Nephron progenitor cell (in vitro differentiated cells): ENCODE data around the gene FBXO30.

Experiments
- DNase-seq: peaks from one replicate; pipeline ENCODE4 v3.0.0; 2021
- H3K27ac Mint-ChIP-seq: 2 replicates; pipeline ENCODE4 v1.8.0; 2021; ENCODE audit warnings: mild to moderate bottlenecking, moderate library complexity, mixed read lengths
- H3K27me3 Mint-ChIP-seq: 2 replicates; pipeline ENCODE4 v1.8.0; 2021; ENCODE audit warnings: mild to moderate bottlenecking, low read depth, mixed read lengths; ENCODE audit not compliant: poor library complexity
- H3K36me3 Mint-ChIP-seq: 2 replicates; pipeline ENCODE4 v1.8.0; 2021; ENCODE audit warnings: low read depth, mixed read lengths
- H3K4me1 Mint-ChIP-seq: 2 replicates; pipeline ENCODE4 v1.8.0; 2021; ENCODE audit warnings: mixed read lengths
- H3K4me3 Mint-ChIP-seq: 2 replicates; pipeline ENCODE4 v1.8.0; 2021; ENCODE audit warnings: mild to moderate bottlenecking, moderate library complexity, mixed read lengths
- H3K9me3 Mint-ChIP-seq: 2 replicates; pipeline ENCODE4 v1.8.0; 2021; ENCODE audit warnings: mild to moderate bottlenecking, moderate library complexity, mixed read lengths
- TF ChIP-seq, protein P1 (sequence below): fragments of 200-600 bp; sonication (generic); IDR thresholded peaks from 2 replicates; pipeline ENCODE4 v1.5.0; 2021; ENCODE audit warnings: antibody characterized with exemption

The FBXO30 gene

DNA sequence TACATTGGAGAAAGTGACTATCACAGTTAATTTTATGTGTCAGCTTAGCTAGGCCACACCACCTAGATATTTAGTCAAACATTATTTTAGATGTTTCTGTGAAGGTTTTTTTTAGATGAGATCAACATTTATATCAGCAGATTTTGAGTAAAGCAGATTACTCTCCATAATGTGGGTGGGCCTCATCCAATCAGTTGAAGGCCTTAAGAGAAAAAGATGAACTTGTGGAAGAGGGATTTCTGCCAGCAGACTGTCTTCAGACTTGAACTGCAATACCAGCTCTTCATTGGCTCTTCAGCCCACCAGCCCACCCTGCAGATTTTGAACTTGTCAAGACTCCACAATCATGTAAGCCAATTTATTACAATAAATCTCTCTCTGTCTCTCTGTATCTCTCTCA, 25.1 kb upstream of the FBXO30 start:
- Mint-ChIP-seq H3K27ac (no peak overlapping the region), H3K9me3 (no peaks in the 10 kb centered on the region), H3K4me1 (peaks cover 6% of the 10 kb centered on the region), H3K4me3 (no peak overlapping the region), H3K27me3 (peaks cover 3% of the 10 kb centered on the region), H3K36me3 (no peaks in the 10 kb centered on the region)
- no peak for DNase-seq
- TF ChIP-seq, protein P1, sequence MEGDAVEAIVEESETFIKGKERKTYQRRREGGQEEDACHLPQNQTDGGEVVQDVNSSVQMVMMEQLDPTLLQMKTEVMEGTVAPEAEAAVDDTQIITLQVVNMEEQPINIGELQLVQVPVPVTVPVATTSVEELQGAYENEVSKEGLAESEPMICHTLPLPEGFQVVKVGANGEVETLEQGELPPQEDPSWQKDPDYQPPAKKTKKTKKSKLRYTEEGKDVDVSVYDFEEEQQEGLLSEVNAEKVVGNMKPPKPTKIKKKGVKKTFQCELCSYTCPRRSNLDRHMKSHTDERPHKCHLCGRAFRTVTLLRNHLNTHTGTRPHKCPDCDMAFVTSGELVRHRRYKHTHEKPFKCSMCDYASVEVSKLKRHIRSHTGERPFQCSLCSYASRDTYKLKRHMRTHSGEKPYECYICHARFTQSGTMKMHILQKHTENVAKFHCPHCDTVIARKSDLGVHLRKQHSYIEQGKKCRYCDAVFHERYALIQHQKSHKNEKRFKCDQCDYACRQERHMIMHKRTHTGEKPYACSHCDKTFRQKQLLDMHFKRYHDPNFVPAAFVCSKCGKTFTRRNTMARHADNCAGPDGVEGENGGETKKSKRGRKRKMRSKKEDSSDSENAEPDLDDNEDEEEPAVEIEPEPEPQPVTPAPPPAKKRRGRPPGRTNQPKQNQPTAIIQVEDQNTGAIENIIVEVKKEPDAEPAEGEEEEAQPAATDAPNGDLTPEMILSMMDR, result no peak

DNA sequence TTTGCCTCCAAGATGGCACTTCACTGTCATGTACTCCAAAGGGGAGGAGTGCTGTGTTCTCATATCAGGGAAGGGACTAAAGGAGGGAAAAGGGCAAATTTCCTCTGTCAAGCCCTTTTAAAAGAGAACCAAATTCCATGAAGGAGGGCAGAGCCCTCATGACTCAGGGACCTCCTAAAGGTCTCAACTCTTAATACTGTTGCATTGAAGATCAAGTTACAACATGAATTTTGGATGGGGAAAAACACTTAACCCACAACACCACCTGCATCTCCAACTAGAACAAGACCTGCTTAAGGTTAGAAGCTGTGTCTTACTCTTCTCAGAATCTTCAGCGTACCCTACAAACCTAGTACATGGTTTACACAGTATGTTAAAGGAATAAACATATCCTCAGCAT, 23.7 kb upstream of the FBXO30 start:
- Mint-ChIP-seq H3K4me1 (peaks cover 6% of the 10 kb centered on the region), H3K27me3 (peaks cover 3% of the 10 kb centered on the region), H3K4me3 (no peak overlapping the region), H3K27ac (no peak overlapping the region), H3K9me3 (no peaks in the 10 kb centered on the region), H3K36me3 (no peaks in the 10 kb centered on the region)
- DNase-seq, result no peak
- TF ChIP-seq, protein P1, result no peak

DNA sequence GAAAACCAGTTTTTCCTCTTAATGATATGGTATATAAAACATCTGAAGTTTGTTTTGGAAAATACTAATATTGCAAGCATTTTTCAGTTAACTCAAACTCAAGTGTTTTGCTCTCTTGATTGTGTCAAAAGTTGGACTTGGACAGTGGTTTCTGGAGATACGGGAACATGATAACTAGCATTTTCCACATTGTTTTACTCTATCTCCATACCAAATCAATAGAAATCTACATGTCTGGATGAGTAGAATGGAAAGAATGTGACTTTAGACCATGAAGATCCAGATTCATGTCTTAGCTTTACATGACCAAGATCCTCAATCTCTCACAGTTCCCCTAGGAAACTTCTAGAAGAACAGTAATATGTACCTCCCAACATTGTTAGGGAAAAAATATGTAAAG, 22.2 kb upstream of the FBXO30 start:
- no peaks in the 10 kb centered on the region for H3K9me3 Mint-ChIP-seq
- no peak overlapping the region for H3K27ac Mint-ChIP-seq
- peaks cover 3% of the 10 kb centered on the region for H3K27me3 Mint-ChIP-seq
- H3K36me3 Mint-ChIP-seq, result no peaks in the 10 kb centered on the region
- TF ChIP-seq, protein P1, result no peak
- H3K4me1 Mint-ChIP-seq, result peaks cover 6% of the 10 kb centered on the region
- no peak for DNase-seq
- no peak overlapping the region for H3K4me3 Mint-ChIP-seq

DNA sequence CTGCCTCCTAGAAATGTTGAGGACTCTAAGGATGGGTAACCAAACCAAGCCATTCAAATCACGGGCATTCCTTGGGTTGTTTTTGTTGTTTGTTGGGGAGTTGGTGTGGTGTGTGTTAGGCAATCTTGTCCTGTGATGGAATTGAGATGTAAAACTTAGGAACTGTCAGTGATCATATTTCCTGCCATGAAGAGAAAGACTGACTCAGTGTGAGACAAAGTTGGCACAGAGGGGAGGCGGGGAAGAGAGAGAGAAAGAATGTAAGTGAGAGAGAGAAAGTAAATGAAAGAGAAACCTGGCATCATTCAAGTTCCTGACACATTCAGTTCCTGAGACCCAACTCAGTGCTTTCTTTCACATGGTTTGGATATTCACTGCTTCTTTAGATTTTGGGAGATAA, 21.6 kb upstream of the FBXO30 start:
- no peak overlapping the region for H3K27ac Mint-ChIP-seq
- TF ChIP-seq, protein P1, result no peak

DNA sequence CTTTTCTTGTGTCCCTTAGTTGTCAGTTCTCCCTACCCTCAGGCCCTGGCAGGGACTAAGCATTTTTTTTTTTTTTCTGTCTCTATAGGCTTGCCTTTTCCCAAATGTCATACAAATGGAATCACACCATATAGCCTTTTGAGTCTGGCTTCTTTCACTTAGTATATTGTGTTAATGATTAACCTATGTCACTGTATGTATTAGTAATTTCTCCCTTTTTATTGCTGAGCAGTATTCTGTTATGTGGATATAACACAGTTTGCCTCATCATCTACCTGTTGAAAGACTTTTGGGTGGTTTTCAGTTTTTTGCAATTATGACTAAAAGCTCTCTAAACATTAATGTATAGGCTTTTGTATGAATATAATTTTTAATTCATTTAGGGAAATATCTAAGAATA, 16.0 kb upstream of the FBXO30 start:
- H3K36me3 Mint-ChIP-seq, result no peaks in the 10 kb centered on the region
- H3K9me3 Mint-ChIP-seq, result no peaks in the 10 kb centered on the region
- DNase-seq, result no peak
- TF ChIP-seq, protein P1, result no peak
- H3K27me3 Mint-ChIP-seq, result no peaks in the 10 kb centered on the region
- peaks cover 11% of the 10 kb centered on the region for H3K4me1 Mint-ChIP-seq
- no peak overlapping the region for H3K27ac Mint-ChIP-seq
- H3K4me3 Mint-ChIP-seq, result no peak overlapping the region

More for the DNA sequence above, 21.6 kb upstream of the FBXO30 start:
- no peak overlapping the region for H3K4me3 Mint-ChIP-seq
- H3K27me3 Mint-ChIP-seq, result peaks cover 3% of the 10 kb centered on the region
- DNase-seq, result no peak
- no peaks in the 10 kb centered on the region for H3K9me3 Mint-ChIP-seq
- peaks cover 6% of the 10 kb centered on the region for H3K4me1 Mint-ChIP-seq
- no peaks in the 10 kb centered on the region for H3K36me3 Mint-ChIP-seq

DNA sequence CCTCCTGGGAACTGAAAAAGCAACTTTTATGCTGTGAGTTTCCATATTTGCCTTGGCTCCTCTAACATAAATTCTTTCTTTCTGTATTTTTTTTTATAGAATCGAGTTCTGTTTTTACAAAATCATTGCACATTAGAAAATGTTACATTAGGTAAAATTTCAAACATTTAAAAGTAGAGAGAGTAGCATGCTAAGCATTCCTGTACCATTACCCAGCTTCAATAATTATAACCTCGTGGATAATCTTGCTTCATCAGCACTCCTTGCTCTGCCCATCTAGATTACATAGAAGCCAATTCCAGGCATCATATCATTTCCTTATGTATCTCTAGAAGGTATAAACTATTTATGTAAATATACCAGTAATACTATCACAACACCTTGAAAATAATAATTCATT, 15.4 kb upstream of the FBXO30 start:
- no peaks in the 10 kb centered on the region for H3K9me3 Mint-ChIP-seq
- H3K27ac Mint-ChIP-seq, result no peak overlapping the region
- DNase-seq, result no peak
- no peaks in the 10 kb centered on the region for H3K27me3 Mint-ChIP-seq
- TF ChIP-seq, protein P1, result no peak
- peaks cover 11% of the 10 kb centered on the region for H3K4me1 Mint-ChIP-seq
- peaks cover 5% of the 10 kb centered on the region for H3K36me3 Mint-ChIP-seq
- H3K4me3 Mint-ChIP-seq, result no peak overlapping the region
